ENCODE results near the gene PLEKHA7.

DNA sequence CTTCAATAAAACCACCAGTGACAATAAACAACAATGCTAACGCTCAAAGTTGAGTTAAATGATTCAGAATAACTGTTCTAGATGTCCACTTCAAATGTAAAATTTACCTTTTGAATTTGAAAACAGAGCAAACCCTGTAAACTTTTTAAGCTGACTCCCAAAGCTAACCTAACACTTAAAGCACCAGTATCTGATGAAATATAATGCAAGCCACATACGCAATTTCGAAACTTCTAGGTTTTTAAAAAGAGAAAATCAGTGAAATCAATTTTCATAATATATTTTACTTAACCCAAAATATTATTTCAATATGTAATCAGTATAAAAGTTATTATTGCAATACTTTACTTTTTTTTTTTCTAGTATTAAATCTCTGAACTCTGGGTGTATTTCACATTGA, 71.3 kb downstream of the PLEKHA7 start:
- TF ChIP-seq FOXP4 (CRISPR knock-in tag; IDR thresholded peaks at IDR 0.05) = no peak
- TF ChIP-seq FOXK1 (CRISPR knock-in tag; IDR thresholded peaks at IDR 0.05) = no peak
- no peak for TF ChIP-seq ESRRA (CRISPR knock-in tag; IDR thresholded peaks at IDR 0.05; ENCODE audit: borderline replicate concordance)
- no peak for TF ChIP-seq CTCF (IDR thresholded peaks at IDR 0.05)
- TF ChIP-seq, protein P1, sequence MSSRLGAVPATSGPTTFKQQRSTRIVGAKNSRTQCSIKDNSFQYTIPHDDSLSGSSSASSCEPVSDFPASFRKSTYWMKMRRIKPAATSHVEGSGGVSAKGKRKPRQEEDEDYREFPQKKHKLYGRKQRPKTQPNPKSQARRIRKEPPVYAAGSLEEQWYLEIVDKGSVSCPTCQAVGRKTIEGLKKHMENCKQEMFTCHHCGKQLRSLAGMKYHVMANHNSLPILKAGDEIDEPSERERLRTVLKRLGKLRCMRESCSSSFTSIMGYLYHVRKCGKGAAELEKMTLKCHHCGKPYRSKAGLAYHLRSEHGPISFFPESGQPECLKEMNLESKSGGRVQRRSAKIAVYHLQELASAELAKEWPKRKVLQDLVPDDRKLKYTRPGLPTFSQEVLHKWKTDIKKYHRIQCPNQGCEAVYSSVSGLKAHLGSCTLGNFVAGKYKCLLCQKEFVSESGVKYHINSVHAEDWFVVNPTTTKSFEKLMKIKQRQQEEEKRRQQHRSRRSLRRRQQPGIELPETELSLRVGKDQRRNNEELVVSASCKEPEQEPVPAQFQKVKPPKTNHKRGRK (CRISPR knock-in tag; IDR thresholded peaks at IDR 0.05; ENCODE audit: borderline replicate concordance) = no peak
- no peak for TF ChIP-seq NR1H2 (CRISPR knock-in tag; IDR thresholded peaks at IDR 0.05)
- TF ChIP-seq E2F1 (CRISPR knock-in tag; IDR thresholded peaks at IDR 0.05) = no peak
- TF ChIP-seq, protein P2, sequence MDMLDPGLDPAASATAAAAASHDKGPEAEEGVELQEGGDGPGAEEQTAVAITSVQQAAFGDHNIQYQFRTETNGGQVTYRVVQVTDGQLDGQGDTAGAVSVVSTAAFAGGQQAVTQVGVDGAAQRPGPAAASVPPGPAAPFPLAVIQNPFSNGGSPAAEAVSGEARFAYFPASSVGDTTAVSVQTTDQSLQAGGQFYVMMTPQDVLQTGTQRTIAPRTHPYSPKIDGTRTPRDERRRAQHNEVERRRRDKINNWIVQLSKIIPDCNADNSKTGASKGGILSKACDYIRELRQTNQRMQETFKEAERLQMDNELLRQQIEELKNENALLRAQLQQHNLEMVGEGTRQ (CRISPR knock-in tag; IDR thresholded peaks at IDR 0.05) = no peak
- no peak for TF ChIP-seq TCF7 (CRISPR knock-in tag; IDR thresholded peaks at IDR 0.05; ENCODE audit: low read depth)
- TF ChIP-seq, protein P3, sequence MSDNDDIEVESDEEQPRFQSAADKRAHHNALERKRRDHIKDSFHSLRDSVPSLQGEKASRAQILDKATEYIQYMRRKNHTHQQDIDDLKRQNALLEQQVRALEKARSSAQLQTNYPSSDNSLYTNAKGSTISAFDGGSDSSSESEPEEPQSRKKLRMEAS (CRISPR knock-in tag; IDR thresholded peaks at IDR 0.05) = no peak
- no peak for TF ChIP-seq SMAD3 (CRISPR knock-in tag; IDR thresholded peaks at IDR 0.05; ENCODE audit: borderline replicate concordance)
- no peak for TF ChIP-seq ZNF263 (CRISPR knock-in tag; IDR thresholded peaks at IDR 0.05; ENCODE audit: low read depth)

Measured in WTC11 (cell line).